ENCODE measurements around the gene TNFSF12.

GRCh38 chr17:7523033-7523432 lies 25.8 kb upstream of the TNFSF12 start:
- TF ChIP-seq, protein P1, sequence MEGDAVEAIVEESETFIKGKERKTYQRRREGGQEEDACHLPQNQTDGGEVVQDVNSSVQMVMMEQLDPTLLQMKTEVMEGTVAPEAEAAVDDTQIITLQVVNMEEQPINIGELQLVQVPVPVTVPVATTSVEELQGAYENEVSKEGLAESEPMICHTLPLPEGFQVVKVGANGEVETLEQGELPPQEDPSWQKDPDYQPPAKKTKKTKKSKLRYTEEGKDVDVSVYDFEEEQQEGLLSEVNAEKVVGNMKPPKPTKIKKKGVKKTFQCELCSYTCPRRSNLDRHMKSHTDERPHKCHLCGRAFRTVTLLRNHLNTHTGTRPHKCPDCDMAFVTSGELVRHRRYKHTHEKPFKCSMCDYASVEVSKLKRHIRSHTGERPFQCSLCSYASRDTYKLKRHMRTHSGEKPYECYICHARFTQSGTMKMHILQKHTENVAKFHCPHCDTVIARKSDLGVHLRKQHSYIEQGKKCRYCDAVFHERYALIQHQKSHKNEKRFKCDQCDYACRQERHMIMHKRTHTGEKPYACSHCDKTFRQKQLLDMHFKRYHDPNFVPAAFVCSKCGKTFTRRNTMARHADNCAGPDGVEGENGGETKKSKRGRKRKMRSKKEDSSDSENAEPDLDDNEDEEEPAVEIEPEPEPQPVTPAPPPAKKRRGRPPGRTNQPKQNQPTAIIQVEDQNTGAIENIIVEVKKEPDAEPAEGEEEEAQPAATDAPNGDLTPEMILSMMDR (IDR thresholded peaks at IDR 0.05), result no peak
- no peak for TF ChIP-seq POLR2A (IDR thresholded peaks at IDR 0.05)
- TF ChIP-seq POLR2AphosphoS5 (IDR thresholded peaks at IDR 0.05; ENCODE audit: insufficient read depth in 1 of 2, low read depth in 1 of 2), result no peak
